GM12872 (cell line): ENCODE data around the gene PWWP2B.

Experiments
- TF ChIP-seq, protein P1 (sequence below): IDR thresholded peaks from 3 replicates; pipeline ENCODE4 v1.5.1; 2011; ENCODE audit warnings: low read depth, mild to moderate bottlenecking, low read length, moderate library complexity; ENCODE audit not compliant: insufficient read depth

Gene PWWP2B

DNA sequence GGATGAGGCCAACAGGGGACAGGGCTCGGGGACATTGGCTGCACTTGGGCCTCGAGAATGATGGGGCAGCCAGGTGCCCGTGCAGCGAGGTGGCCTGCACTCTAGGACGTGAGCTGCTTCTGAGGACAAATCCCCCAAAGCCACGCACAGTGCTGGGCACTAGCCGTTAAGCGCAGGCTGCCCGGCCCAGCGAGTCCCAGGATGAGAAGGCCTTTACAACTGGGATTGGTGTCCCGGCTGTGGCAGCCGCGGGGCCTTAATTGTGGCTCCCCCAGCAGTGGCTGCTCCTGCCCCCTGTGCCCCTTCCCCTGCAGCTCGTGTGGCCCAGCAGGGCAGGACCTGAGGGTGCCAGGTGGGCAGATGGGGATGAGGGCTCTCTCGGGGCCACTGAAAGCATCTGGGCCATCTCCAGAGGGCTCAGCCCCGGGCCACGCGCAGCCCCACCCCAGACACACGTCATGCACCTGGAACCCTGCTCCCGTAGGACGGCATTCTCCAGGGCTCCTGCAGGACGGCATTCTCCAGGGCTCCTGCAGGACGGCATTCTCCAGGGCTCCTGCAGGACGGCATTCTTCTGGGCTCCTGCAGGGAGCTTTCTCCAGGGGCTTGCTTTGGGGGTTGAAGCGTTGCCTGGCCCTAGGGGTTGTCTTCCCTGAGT lies 6.6 kb downstream of the PWWP2B start:
- TF ChIP-seq, protein P1, sequence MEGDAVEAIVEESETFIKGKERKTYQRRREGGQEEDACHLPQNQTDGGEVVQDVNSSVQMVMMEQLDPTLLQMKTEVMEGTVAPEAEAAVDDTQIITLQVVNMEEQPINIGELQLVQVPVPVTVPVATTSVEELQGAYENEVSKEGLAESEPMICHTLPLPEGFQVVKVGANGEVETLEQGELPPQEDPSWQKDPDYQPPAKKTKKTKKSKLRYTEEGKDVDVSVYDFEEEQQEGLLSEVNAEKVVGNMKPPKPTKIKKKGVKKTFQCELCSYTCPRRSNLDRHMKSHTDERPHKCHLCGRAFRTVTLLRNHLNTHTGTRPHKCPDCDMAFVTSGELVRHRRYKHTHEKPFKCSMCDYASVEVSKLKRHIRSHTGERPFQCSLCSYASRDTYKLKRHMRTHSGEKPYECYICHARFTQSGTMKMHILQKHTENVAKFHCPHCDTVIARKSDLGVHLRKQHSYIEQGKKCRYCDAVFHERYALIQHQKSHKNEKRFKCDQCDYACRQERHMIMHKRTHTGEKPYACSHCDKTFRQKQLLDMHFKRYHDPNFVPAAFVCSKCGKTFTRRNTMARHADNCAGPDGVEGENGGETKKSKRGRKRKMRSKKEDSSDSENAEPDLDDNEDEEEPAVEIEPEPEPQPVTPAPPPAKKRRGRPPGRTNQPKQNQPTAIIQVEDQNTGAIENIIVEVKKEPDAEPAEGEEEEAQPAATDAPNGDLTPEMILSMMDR: no peak

DNA sequence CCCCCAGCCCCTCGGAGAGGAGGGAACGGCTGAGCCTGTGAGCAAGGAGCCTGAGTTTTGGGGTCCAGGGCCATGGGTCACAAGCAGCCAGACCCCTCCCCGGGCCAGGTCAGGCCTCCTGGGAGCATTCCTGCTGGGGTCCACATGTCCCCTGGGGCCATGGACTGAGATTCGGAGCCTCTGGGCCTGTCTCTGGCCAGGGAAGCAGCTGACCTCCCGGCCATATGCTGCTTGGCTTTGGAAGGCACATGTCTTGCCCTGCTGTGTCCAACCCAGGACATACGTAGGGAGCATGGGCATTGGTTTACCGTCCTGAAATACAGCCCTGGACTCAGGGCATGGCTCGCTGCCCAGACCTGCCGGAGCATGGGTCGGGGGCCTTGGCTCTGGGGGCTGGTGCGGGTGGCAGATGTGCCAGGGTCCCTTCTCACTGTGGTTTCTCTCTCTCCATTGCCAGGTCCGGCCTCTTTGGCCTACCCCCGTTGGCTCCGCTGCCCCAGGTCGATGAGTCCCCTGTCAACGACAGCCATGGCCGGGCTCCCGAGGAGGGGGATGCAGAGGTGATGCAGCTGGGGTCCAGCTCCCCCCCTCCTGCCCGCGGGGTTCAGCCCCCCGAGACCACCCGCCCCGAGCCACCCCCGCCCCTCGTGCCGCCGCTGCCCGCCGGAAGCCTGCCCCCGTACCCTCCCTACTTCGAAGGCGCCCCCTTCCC lies 7.3 kb downstream of the PWWP2B start:
- TF ChIP-seq, protein P1: no peak

DNA sequence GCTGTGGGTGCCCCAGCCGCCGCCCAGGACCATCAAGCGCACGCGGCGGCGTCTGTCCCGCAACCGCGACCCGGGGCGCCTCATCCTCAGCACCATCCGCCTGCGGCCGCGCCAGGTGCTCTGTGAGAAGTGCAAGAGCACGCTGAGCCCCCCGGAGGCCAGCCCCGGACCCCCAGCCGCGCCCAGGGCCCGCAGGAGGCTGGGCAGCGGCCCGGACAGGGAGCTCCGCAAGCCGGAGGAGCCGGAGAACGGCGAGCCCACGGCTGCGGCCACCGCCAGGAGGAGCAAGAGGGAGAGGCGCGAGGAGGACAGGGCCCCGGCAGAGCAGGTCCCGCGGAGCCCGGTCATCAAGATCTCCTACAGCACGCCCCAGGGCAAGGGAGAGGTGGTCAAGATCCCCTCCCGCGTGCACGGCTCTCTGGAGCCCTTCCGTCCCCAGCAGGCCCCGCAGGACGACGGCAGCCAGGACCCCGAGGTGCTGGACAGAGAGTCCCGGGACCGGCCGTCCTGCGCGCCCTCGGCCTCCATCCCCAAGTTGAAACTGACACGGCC lies 8.0 kb downstream of the PWWP2B start:
- TF ChIP-seq, protein P1: no peak

DNA sequence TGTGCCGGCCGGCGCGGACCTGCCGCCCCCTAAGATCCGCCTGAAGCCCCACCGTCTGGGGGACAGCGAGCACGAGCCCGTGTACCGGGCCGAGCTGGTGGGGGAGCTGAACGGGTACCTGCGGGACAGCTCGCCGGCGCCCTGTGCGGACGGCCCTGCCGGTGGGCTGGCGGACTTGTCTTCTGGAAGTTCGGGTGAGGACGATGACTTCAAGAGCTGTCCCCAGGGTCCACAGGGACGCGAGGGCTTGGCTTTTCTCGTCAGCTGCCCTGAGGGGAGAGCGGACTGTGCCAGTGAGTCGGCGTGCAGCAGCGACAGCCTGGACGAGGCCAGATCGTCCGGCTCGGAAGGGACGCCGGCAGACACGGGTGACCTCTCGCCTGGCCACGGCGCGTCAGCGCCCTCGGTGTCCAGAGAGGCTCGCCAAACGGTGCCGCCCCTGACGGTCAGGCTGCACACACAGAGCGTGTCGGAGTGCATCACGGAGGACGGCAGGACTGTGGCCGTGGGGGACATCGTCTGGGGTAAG lies 8.5 kb downstream of the PWWP2B start:
- TF ChIP-seq, protein P1: no peak

DNA sequence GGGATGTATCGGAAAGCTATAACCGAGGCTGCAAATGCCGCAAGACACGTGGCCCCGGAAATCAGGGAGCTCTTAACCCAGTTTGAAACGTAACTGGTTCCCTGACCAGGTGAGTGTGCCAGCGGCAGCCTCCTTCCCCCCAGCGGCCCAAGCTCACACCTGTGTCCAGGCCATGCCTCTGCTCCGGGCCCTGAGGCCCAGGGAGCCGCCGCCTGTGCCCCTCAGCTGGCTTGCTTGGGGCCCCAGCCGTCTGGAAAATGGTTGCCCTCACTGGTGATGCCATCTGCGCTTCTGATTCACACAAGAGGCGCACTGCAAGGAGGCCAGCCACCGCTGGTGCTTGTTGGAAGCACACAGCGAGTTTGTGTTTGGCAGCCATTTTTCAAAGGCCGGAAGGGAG lies 9.2 kb downstream of the PWWP2B start:
- TF ChIP-seq, protein P1: no peak

DNA sequence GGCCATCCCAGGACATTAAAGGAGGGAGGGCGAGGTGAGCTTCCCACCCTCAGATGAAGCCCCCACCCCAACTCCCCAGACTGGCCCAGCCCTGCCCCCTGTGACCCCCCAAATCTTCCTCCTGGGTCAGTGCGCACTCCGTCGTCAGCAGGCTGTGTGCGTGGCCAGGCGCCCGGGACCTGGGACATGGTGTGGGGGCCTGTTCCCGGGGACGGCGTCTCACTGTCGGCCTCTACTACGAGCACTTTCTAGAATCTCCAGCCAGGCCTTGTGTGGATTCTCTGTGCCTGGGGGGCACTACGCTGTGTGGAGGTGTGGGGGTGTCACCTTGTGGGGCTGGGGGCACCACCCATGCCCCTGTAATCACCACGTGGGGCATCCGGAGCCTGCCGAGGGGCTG lies 9.8 kb downstream of the PWWP2B start:
- TF ChIP-seq, protein P1: no peak

DNA sequence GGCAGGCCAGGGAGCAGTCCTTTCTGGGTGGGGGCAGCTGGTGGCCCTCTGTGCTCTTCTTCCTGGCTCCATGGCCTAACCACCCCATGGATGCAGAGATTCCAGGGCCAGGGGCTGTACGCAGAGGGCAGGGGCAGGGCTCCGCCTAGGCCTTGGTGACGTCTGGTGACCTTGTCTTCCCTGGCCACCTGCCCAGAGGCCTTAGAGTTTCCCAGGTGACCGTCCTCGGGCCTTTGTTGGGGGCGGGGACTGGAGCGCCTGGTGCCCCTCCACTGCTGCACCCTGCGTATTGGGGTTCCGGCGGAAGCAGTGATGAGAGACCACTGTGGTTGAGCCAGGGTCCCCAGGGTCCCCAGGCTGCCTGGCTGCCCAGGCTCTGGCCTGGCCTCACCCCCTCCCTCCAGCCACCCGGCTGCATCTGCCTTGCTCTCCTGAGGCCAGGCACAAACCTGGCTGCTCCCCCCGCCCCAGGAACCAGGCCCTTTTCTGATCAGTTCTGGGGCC lies 10.3 kb downstream of the PWWP2B start:
- TF ChIP-seq, protein P1: no peak
